ENCODE data around the gene FAF2. TPM values are rescaled to one million over a fixed set of nuclear protein-coding genes. Genes with fewer than 3 reads are reported as not detected.

FAF2 gene
- total and polyA plus RNA-seq, 10 of the 15 experiments (the other 5 are each of a cell fraction or from before 2014, with no cell fraction given): 19.0 to 45.1 (median 35.6) TPM

GRCh38 chr5:176412517-176413254, 35.5 kb upstream of the FAF2 start:
- H3K4me2 ChIP-seq (ENCODE audit: control insufficient read depth, insufficient read depth): no peak overlapping the region
- no peak for TF ChIP-seq PML (IDR thresholded peaks at IDR 0.05; ENCODE audit: low read length)
- no peak for TF ChIP-seq ZBTB11 (CRISPR knock-in tag; IDR thresholded peaks at IDR 0.05)
- TF ChIP-seq CBFB (IDR thresholded peaks at IDR 0.05; ENCODE audit: low read depth): no peak
- no peak for TF ChIP-seq MEF2B (IDR thresholded peaks at IDR 0.05; ENCODE audit: partially characterized antibody, poor library complexity, severe bottlenecking)
- TF ChIP-seq ETV6 (conservative IDR thresholded peaks at IDR 0.05 in 1 of 2, IDR thresholded peaks at IDR 0.05 in 1 of 2; ENCODE audit: borderline replicate concordance in 1 of 2, low read depth in 1 of 2): no peak
- TF ChIP-seq BHLHE40 (IDR thresholded peaks at IDR 0.05; ENCODE audit: borderline replicate concordance in 1 of 2, low read depth in 2 of 2, low read length in 1 of 2): no peak
- no peak for TF ChIP-seq RBBP5 (conservative IDR thresholded peaks at IDR 0.05)
- no peak for TF ChIP-seq ZNF687 (IDR thresholded peaks at IDR 0.05)
- TF ChIP-seq E4F1 (IDR thresholded peaks at IDR 0.05; ENCODE audit: borderline replicate concordance, partially characterized antibody): no peak
- TF ChIP-seq BACH1 (IDR thresholded peaks at IDR 0.05; ENCODE audit: borderline replicate concordance): no peak
- TF ChIP-seq ESRRA (IDR thresholded peaks at IDR 0.05; ENCODE audit: low read length): no peak

More at GRCh38 chr5:176412517-176413254, 35.5 kb upstream of the FAF2 start:
- in situ Hi-C loops (cut with MboI): no loop called here
- intact Hi-C loops (cut with micrococcal nuclease; ENCODE audit: unreplicated experiment): loop anchor here (10.0 kb wide), 2 partner anchors 232 to 678 kb away; partner anchors contain the start of gene TSPAN17
- DNase-seq (ENCODE audit: low read depth, low spot score) (no peak), FAIRE-seq (no peak), ATAC-seq (no peak)
- Histone ChIP-seq H3K36me3 (ENCODE audit: control insufficient read depth in 2 of 2, insufficient read depth in 2 of 2, low read length in 1 of 2) (no peaks in the 10 kb centered on the region; a peak in 1 of 4 replicates), H3K4me1 (ENCODE audit: control insufficient read depth, insufficient read depth, low read length) (peaks cover 19% of the 10 kb centered on the region), H4K20me1 (ENCODE audit: control insufficient read depth, insufficient read depth) (no peaks in the 10 kb centered on the region), H3K9ac (ENCODE audit: control insufficient read depth, insufficient read depth, low read length) (no peak overlapping the region), H3K9me3 (replicated peaks; ENCODE audit: control insufficient read depth, insufficient read depth, low read length) (no peaks in the 10 kb centered on the region), H3K27ac (ENCODE audit: control insufficient read depth, insufficient read depth) (no peak overlapping the region), H3K79me2 (ENCODE audit: control insufficient read depth, insufficient read depth, low read length) (peaks cover 5% of the 10 kb centered on the region), H3K27me3 (replicated peaks in 1 of 2; ENCODE audit: control insufficient read depth in 2 of 2, insufficient read depth in 2 of 2, low read length in 1 of 2) (no peaks in the 10 kb centered on the region), H3K4me3 (no peak overlapping the region), H2AFZ (ENCODE audit: control insufficient read depth, low read depth, low read length) (no peak overlapping the region)
- WGBS (ENCODE audit: insufficient coverage, insufficient replicate concordance, low lambda C conversion rate, missing lambda C conversion rate): 90% methylated on average over 10 of the region's 10 CpGs
- POLR2A ChIA-PET: interaction anchor here (0.6 to 0.7 kb wide), 2 partner anchors 22 to 23 kb away, joined by 3 read pairs; no protein-coding TSS in a partner anchor
- CTCF ChIA-PET: no interaction called here
- BruUV-seq (replicated peaks): no TSS peak
- SMC1A ChIA-PET (ENCODE audit: uncharacterized antibody, unreplicated experiment): no interaction called here
- RAD21 ChIA-PET (ENCODE audit: unreplicated experiment): no interaction called here

Measured in GM12878 (cell line).